ENCODE data around the gene FNIP1.

DNA sequence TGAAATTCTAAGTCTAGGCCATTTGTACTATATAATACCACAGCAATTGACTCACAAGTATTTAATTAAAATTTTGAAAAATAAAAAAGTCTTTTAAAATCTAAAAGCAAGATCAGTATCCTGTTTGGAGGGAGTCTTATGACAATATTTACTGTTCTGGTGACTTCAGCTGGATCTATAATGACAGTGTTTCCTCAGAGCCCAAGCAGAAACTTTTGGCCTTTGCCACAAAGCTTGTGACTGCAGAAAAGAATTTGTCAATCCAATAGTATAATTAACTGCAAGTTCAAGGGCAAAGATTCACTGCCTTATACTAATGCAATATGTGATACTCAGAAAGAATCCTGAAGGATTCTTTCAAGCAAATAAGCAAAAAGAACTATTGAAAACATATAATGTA is 112.2 kb downstream of the FNIP1 start:
- no peak for TF ChIP-seq CHD2 (IDR thresholded peaks at IDR 0.05; ENCODE audit: low read depth, low read length)
- TF ChIP-seq TCF7L2 (IDR thresholded peaks at IDR 0.05; ENCODE audit: low read depth, low read length): no peak
- no peak for TF ChIP-seq REST (IDR thresholded peaks at IDR 0.05; ENCODE audit: borderline replicate concordance)
- no peak for TF ChIP-seq REST (CRISPR knock-in tag; IDR thresholded peaks at IDR 0.05; ENCODE audit: low read depth)
- no peak for TF ChIP-seq FOXM1 (IDR thresholded peaks at IDR 0.05; ENCODE audit: low read depth)
- TF ChIP-seq FOXM1 (CRISPR knock-in tag; IDR thresholded peaks at IDR 0.05; ENCODE audit: low read depth): no peak
- TF ChIP-seq, protein P1, sequence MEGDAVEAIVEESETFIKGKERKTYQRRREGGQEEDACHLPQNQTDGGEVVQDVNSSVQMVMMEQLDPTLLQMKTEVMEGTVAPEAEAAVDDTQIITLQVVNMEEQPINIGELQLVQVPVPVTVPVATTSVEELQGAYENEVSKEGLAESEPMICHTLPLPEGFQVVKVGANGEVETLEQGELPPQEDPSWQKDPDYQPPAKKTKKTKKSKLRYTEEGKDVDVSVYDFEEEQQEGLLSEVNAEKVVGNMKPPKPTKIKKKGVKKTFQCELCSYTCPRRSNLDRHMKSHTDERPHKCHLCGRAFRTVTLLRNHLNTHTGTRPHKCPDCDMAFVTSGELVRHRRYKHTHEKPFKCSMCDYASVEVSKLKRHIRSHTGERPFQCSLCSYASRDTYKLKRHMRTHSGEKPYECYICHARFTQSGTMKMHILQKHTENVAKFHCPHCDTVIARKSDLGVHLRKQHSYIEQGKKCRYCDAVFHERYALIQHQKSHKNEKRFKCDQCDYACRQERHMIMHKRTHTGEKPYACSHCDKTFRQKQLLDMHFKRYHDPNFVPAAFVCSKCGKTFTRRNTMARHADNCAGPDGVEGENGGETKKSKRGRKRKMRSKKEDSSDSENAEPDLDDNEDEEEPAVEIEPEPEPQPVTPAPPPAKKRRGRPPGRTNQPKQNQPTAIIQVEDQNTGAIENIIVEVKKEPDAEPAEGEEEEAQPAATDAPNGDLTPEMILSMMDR (IDR thresholded peaks at IDR 0.05 in 2 of 3, conservative IDR thresholded peaks at IDR 0.05 in 1 of 3; ENCODE audit: insufficient read depth in 2 of 3, low read depth in 1 of 3, low read length in 3 of 3): no peak
- no peak for TF ChIP-seq JUNB (CRISPR knock-in tag; conservative IDR thresholded peaks at IDR 0.05)

Data from K562 (cell line).